HPDE6-E6E7 (cell line): ENCODE measurements around the gene DPYD.

Experiments
- DNase-seq: peaks from one replicate; pipeline ENCODE4 v3.0.0; 2011; ENCODE audit warnings: missing footprints; ENCODE audit errors: extremely low spot score

Gene DPYD

DNA sequence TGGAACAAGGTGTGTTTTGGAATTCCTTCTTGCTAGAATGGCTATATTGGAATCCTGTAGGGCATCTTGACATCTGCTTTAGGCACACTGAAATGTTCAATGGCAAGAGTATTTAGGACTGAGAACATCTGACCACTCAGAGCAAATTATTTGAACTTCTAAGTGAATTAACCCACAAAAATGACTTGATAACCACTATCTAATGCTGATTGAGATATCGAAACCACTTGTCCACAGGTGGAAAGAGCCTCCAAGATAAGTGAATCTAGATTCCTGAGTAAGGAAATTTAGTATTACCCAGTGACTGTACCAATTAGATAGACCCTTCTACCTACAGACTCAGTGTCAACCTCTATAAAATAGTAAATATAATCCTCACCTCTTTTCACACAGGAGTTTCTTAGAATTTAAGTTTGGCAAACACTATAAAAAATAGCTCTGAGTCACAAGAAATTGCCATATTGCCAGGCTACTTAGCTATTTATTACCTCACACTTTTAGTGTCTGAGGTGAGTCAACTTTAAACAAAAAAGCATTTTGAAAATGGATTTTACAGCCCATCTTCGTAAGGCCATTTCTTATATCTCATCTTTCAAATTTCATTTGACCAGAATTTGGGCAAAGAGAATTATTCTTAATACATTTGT lies 777.5 kb downstream of the DPYD start:
- no peak for DNase-seq

DNA sequence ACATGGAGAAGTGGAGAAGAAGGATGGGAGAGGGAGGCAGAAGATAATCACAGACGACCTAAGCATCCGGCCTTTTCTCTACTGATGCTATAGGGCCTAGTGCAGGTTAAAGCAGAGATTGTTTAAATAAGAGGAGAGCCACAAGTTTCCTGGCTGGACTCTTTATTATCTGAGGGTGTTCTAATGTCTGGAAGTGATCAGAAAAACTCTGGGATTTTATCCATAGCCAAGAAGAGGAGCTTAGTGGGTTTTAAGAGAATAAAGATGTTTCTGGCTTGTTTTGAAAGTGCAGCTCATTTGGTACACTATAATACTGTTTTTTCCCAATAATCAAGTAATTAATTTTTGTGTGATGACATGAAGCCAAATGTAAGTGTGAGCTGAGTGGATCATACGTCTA lies 780.2 kb downstream of the DPYD start:
- no peak for DNase-seq

DNA sequence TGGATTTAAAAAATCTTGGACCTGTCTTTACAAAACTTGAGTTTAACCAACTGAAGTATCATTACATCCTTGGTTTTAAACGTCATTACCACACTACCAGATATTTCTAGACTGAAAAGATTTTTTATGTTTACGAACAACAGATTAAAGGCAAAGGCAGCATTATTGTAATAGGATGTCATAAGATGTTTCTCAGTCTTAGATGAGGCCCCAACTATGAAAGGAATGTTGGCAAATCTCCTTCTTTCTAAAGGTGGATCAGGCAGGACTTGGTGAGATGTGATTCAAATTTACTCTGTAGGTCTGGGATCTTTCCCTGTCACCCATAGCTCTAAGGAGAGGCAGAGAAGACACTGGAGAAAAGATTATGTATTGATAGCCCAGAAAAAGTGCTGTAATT lies 781.3 kb downstream of the DPYD start:
- no peak for DNase-seq

DNA sequence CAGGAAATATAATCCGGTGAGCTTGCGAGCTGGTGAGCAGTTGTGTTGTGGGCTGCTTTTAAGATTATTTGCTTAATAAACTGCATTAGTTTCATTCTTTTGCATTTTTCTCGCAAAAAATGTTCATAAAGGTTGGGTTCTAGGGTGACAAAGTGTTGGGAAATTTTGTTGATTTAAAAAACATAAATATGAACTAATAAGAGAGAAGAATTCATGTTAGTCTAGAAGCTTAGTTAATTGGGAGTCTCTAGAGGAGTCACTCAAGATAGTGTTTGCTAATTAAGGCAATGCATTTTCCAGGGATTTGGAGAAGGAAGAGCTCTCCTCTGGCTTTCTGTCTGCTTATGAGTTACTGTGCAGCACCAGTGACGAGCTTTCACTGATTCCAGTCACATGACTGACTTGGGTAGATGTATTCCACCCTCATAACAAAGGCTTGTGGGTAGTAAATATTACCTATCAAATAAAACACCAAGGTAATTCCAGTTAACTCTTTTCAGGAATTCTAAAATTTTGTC lies 782.3 kb downstream of the DPYD start:
- DNase-seq: no peak

DNA sequence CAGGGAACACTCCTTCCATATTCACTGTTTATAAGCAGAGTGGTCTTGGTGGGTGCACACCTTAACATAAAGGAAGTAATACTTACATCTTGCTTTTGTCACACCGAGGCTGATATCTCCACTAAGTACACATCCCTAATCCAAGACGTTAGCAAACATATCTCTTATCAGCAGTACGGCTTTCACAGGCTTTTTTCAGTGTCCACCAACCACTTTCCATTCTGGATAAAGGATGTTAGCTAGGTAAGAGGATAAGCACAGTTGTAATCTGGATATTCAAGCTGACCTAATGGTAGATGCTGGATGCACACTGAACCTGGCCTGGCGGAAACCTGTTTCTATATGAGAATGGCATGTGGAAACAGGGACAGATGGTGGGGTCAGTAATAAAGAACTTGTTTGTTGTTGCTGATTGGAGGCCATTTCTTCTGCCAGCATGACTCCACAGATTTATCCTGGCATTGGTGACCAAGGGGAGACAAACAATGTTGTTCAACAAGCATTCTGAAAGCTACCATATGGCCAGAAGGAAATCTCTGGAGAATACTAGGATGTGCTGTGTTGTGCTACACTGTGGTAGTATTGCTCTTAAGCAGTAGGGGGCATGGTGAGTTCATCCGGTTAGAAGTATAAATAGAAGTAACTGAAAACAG lies 782.8 kb downstream of the DPYD start:
- DNase-seq: peak; percentile 58

DNA sequence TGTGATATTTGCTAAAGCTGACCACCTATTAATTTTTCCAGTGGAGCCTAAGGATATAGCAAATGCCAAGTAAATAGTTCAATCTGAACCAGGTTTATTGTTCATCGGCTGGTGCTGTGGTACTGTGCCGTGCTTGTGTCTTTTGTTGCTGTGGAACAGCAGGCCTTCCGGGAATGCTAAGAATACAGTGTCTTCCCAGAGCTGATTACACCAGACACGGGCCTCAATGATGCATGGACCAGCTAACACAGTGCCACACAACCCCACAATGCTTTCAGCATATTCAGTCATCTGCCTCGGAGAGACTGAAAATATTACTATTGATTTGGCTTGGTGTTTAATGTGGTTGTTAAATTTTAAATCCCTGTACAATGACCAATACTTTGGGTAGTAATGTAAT lies 783.8 kb downstream of the DPYD start:
- no peak for DNase-seq

DNA sequence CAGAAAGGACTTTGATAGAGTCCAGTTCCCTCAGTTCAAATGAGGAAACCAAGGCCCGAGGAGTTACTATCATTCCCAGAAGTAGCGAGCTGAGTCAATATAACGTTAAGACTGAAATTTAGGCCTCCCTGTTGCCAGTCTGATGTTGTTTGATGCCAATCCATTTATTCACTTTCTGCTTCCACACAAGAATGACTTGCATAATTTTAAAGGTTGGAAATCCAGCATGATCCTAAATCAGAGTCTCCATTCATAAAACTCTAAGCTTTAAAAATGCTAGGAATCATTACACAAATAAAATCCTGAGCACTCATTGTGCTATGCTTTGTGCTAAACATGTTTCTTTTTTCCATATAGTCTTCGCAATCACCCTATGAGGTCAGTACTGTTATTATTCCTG lies 784.9 kb downstream of the DPYD start:
- DNase-seq: no peak

DNA sequence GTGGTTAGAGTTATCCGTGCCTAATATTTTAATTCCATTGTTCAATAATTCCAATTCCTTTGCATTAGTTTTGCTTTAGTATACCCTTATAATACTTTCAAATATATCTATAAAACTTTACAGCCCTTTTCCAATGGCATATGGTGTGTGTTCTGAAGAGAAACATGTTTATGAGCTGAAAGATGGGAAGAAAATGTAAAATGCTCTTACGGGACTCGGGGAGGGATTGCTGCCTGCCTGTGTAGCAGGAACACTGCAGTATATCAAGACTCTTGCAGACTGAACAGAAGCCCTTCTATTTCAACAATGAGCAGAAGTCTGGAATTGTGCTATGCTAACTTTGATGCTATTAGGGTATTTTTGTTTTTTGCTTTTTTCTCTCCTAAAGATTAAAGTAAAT lies 792.4 kb downstream of the DPYD start:
- no peak for DNase-seq

DNA sequence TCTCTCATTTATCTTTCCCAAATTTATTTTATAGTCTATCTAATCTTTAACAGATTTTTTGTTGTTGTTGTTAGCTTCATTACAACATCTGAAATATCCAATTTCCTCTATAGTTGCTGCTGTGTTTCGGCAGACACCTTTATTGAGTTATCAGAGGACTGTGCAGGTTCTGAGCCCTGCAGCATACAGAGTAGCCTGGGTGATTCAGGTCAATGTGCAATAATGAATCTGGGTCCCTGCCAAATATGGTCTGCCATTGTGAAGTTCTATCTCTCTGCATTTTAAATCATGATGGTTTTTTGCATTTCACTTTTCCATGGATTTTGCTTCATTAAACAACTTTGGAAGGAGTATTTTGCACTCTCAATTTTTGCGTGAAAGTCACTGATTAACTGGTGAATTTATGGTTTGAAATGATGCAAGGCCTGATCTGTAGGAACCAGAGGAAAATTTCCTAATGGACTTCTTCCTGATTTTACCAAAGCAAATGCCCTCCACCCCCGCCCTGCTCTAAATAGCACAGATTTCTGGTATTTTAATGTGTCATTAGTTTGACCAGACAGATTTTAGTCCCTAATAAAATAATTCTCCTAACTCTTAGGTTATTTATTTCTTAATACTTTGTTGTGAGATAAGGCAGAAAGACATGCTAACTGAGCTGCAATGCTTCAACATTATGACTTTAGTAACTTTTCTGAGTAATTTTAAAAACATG lies 797.0 kb downstream of the DPYD start:
- DNase-seq: no peak

DNA sequence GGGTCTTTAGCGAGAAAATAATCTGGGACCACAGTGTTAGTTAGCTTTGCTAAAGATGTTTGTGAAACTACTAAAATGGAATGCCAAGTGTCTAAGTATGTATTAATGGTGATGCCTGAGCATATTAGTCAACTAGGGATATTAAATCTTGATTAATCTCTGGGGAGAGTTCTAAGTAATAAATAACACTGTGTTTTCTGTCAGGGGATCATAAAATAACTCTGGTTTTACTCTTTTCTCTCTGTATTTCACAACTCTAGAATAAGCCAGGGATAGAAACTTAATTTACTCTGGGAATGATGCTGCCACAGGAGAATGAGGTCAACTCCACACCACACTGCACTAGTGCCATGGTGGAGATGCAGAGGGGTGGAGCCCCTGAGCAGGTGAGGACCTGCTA lies 800.0 kb downstream of the DPYD start:
- DNase-seq: no peak

DNA sequence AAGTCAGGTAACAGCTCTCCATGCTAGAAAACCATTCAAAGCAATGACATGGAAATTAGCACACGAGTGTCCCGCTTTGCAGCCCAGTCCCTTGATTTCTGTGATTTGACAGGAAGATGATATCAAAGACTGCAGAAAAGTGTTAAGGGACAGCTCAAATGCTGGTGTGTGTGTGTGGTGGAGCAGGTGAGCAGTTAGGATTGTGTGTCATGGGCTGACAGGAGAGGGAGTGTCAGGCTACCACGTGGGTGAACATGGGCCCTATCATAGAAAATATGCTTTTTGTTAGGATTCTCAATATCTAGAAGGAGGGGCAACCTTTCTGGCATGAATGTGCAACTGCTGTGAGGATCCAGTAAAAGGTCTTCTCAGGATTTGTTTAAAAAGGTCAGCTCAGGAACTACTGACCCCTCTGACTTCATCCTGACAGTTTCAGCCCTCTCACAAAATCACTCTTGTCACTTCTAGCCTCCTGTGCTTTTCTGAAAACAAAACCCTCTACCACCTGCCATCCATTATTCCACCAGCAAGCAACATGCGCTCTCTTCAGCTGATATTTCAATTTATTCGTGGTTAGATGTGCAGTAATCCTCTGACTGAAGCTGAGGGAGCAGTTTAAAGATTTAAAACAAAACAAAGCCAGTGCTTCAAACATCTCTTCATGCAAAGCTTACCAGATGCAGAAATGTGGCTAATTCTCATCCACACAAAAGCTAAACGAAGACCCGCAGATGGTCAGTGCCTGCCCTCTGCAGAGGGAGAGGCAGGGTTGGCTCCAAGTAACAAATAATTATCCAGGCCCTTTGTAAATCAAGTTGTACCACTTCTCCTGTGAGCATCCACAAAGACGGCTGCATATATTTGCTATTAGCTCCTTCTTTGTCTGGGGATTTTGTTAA lies 801.3 kb downstream of the DPYD start:
- no peak for DNase-seq

DNA sequence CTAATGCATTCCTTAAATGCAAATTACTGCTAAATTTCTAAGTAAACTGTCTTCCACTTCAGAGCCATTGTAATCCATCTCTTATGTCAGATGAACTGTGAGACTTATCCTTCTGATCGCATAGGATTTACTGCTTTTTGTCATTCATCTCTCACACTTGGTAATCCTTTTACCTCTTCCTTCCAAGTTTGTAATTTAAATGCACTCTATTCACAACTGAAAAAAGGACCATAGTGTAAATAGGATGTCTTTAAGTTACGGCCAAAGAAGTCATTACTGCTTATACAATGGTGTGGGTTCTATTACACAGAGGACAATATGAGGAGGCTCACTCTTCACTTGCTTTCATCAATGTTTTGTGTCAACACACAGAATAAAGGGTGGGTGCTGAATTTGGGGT lies 806.0 kb downstream of the DPYD start:
- no peak for DNase-seq

DNA sequence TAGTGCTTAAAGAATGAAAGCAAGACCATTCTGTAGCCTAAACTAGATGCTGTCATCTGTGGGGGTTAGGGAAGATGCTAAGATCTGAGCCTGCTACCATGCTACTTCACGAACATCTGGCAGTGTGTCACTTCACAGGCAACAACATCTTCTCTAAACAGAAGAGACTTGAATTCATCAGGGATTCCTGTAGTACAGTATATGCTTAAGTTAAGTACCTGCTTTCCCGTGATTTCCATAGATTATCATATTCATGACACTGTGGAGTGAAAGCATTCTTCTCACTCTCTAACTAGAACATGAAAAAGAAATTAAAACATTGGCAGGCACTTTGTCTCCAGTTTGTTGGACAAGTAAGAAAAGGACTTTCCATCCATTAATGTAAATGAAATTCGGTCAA lies 808.4 kb downstream of the DPYD start:
- DNase-seq: no peak

DNA sequence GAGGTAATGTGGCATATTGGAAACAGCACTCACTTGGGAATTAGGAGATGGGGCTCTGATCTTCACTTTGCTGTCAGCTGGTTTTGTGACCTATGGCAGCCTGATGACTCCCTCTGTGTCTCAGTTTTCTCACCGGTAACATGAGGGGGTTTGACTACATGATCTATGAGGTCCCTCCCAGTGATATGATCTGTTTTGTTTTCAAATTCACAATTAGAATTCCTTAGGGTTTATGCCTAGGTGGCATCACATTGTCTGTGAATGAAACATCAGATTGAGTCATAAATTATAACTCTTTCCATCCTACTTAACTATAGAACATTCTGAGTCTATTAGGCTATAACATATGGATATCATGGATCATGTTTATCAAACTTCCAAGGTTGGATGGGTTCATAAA lies 812.7 kb downstream of the DPYD start:
- DNase-seq: no peak

DNA sequence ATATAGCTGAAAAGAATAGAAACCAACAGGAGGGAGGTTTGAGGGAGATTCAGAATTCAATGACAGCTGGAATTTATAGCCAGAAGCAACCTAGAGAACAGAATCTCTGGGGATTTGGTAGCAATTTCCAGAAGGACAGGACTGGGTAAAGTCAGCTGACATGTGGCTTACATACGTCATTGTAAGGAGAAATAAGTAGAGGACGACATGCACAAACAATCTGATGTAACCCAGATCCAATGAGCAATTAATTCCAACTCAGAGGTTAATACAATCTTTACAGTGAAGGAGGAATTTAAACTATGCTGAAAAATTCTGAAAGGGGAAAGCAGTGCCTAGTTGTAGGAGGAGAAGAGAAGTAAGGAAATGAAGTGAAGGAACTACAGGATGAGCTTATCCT lies 815.3 kb downstream of the DPYD start:
- DNase-seq: no peak

DNA sequence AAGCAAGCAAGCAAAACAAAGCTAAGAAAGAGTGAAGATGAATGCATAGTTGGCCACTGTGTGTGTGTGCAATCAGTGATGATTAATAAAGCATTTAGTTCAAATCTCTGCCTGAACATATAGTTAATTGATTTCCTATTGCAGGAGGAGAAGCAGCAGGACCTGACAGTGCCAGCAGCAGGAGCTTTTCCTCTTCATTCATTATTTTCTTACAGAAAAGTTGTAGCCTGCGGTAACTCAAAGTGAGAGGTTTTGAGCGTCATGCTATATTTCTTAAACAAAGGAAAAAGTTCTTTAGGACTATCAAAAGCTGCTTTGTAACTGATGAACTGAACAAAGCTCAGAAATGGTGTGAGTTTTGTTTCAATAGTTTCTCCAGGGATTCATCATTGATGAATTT lies 819.3 kb downstream of the DPYD start:
- no peak for DNase-seq

DNA sequence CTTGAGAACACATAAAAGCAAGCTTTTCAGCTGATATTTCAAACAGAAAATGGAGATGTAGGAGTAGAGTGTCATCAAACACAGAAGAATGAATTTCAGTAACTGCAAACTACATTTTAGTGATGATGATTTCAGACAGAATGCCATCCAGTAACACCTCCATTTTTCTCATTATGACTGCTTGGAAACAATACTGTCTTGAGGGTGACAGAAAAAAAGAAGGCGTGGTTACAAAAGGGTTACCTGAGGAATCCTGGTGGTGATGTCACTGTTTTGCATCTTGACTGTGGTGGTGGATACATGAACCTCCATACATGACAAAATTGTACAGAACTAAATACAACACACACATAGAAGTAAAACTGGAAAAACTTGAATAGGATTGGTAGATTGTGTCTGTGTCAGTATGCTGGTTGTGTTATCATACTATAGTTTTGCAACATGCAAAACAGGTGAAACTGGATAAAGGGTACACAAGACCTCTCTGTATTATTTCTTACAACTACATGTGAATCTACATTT lies 823.4 kb downstream of the DPYD start:
- no peak for DNase-seq

DNA sequence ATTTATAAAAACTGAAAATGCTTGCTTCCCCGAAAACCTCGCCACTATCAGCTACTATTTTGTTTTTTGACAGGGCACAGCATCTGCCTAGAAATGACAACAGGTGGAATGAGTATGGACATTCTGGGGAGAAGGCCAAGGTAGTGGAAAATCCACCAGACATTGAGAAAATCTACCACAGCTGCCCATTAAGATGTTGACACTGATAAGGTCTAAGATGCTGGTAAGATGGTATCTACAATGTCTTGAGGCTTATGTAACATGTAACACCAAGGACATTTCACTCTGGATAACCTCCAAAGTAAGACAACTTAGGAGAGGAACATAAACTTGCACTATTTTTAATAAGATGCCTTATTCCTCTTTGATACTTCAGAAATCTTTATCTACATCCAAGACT lies 825.1 kb downstream of the DPYD start:
- no peak for DNase-seq

DNA sequence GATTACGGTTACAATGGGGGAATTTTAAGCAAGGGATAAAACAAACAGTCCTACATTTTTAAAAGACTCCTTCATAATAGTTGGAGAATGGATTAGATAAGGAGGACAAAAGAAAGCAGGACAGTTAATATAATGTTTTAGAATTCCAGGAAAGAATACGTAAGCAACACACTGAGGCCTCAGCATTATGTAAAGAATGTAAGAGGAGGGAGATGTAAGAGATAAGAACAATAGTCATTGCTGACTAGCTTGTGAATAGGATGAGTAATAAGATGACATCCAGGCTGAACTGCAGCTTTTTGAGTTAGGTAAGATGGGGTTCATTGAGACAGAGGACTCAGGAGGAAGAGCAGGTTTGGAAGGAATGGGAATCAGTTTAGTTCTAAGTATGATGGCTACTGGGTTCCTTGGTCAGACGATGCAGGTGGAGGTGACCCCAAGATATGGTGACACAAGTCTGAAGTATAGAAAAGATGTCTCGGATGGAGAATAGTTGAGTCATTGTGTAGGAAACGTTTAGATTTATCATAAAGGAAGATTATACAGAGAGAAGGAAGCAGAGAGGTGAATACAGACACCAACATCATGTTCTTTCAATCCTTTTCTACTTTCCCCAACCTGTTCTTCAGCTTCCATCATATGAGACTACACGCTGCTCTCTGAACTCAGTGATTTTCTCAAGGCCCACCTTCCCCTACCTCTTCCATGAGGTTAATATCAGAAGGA lies 826.4 kb downstream of the DPYD start:
- DNase-seq: peak; percentile 61

DNA sequence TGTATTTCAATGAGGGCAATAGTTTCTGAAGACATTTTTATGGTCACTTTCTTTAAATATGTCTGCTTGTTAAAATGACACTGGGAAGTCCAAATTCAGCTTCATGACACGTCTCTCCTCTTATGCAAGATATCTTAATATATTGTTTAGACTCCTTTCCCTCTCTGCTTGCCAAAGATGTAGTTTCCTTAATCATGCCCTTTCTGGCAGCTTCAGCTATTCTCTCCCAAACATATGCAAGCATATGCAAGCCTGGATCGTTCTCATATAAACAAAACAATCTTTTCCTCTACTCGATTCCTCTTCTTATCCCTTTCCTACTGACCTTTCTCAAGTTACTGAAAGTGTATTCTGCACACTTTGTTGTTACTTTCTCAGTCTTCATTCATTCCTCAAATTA lies 827.1 kb downstream of the DPYD start:
- no peak for DNase-seq

DNA sequence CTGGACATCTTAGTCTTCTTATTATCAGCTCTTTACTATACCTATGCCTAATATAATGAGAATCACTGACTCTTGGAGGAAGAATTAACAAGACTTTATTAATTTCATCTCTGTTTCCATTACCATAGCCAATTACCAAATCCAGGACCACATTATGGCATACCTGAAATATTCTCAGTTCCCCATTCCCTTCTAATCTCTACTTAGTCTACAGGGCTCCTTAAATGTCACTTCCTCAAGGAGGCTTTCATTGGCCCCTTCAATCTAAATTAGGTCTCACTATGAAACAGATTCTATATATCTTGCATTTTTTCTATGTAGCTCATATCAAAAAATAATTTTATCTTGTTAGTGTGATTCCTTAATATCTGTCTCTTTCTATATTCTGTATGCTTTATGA lies 828.0 kb downstream of the DPYD start:
- DNase-seq: no peak
